ENCODE results near the gene GPR39. TPM values are rescaled to one million over a fixed set of nuclear protein-coding genes. Genes with fewer than 3 reads are reported as not detected.
A peak's percentile ranks its signal among the peaks of the same experiment; 100 is the strongest.

Gene GPR39
- total RNA-seq, 1 experiment from 2014 or later: 34.8 TPM

DNA sequence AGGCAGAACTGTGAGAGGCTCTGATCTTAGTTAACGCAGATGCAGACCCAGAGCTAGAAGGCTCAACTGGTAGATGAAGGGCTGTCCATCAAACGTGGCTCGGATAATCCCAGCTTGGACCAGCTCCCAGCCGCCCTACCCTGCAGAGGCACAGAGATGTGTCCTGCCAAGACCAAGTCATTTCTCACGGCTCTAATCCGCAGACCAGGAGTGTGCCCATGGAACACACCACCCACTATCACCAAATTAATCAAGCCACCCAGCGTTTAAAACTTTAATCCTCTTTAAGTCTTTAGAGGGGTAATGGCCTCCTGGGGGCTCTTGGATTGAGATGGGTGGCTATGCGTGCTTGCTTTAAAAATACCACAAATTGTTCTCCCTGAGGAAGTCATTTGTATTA lies 235.9 kb downstream of the GPR39 start:
- H3K4me1 ChIP-seq (ENCODE audit: insufficient read depth, low read length): peaks cover 5% of the 10 kb centered on the region; the same call in 1 of the 2 replicates
- H3F3A ChIP-seq (ENCODE audit: low read length, unreplicated experiment): no peaks in the 10 kb centered on the region
- no peaks in the 10 kb centered on the region for H3K9me2 ChIP-seq (replicated peaks; ENCODE audit: low read length)
- TF ChIP-seq, protein P1, sequence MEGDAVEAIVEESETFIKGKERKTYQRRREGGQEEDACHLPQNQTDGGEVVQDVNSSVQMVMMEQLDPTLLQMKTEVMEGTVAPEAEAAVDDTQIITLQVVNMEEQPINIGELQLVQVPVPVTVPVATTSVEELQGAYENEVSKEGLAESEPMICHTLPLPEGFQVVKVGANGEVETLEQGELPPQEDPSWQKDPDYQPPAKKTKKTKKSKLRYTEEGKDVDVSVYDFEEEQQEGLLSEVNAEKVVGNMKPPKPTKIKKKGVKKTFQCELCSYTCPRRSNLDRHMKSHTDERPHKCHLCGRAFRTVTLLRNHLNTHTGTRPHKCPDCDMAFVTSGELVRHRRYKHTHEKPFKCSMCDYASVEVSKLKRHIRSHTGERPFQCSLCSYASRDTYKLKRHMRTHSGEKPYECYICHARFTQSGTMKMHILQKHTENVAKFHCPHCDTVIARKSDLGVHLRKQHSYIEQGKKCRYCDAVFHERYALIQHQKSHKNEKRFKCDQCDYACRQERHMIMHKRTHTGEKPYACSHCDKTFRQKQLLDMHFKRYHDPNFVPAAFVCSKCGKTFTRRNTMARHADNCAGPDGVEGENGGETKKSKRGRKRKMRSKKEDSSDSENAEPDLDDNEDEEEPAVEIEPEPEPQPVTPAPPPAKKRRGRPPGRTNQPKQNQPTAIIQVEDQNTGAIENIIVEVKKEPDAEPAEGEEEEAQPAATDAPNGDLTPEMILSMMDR (conservative IDR thresholded peaks at IDR 0.05; ENCODE audit: low read depth, low read length): no peak
- no peak for TF ChIP-seq EZH2 (IDR thresholded peaks at IDR 0.05; ENCODE audit: low read length, unreplicated experiment)
- no peak for TF ChIP-seq EZH2phosphoT487 (IDR thresholded peaks at IDR 0.05; ENCODE audit: borderline replicate concordance, low read length)
- no TSS peak for BruUV-seq (replicated peaks)
- CTCF ChIA-PET: no interaction called here
- H3K4me2 ChIP-seq (ENCODE audit: low read length): no peak overlapping the region
- H2AFZ ChIP-seq (ENCODE audit: low read length): no peak overlapping the region
- H3K27ac ChIP-seq (ENCODE audit: low read length): no peak overlapping the region
- H3K27me3 ChIP-seq (ENCODE audit: low read length): no peaks in the 10 kb centered on the region
- H4K20me1 ChIP-seq (ENCODE audit: low read length): no peaks in the 10 kb centered on the region
- DNase-seq: no peak
- no peaks in the 10 kb centered on the region for H3K36me3 ChIP-seq (ENCODE audit: low read depth, low read length)
- H3K4me3 ChIP-seq (ENCODE audit: low read length): no peak overlapping the region
- intact Hi-C loops (cut with micrococcal nuclease): loop anchor here (5.0 kb wide), 1 partner anchor 385 kb away; no protein-coding TSS in a partner anchor
- H3K9ac ChIP-seq (ENCODE audit: low read length): no peak overlapping the region
- no peak for ATAC-seq
- POLR2A ChIA-PET (ENCODE audit: unreplicated experiment): no interaction called here
- H3K79me2 ChIP-seq (ENCODE audit: low read length): no peaks in the 10 kb centered on the region
- no peaks in the 10 kb centered on the region for H3K9me3 ChIP-seq (ENCODE audit: low read length)

DNA sequence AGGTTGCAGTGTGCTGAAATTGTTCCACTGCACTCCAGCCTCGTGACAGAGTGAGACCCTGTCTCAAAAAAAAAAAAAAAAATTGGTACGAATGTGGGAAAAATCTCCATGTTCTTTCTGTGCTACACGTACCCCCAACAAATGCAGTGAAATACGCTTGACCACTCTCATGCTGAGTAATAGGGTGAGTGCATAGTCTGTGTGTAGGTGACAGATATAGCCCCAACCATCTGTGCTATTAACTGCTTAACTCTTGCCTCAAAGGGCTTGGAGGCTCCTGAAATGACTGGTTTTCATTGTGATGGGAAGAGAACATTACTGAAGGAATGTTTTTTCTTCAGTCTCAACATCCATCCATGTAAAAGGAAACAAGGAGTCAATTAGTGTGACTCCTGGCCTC lies 237.7 kb downstream of the GPR39 start:
- no TSS peak for BruUV-seq (replicated peaks)
- DNase-seq: no peak
- TF ChIP-seq EZH2 (IDR thresholded peaks at IDR 0.05; ENCODE audit: low read length, unreplicated experiment): no peak
- no peak for TF ChIP-seq EZH2phosphoT487 (IDR thresholded peaks at IDR 0.05; ENCODE audit: borderline replicate concordance, low read length)
- TF ChIP-seq, protein P1 (conservative IDR thresholded peaks at IDR 0.05; ENCODE audit: low read depth, low read length): no peak
- CTCF ChIA-PET: no interaction called here
- Histone ChIP-seq H3K4me2 (ENCODE audit: low read length) (no peak overlapping the region), H3K36me3 (ENCODE audit: low read depth, low read length) (no peaks in the 10 kb centered on the region), H3K9me2 (replicated peaks; ENCODE audit: low read length) (no peaks in the 10 kb centered on the region), H3F3A (ENCODE audit: low read length, unreplicated experiment) (no peaks in the 10 kb centered on the region), H4K20me1 (ENCODE audit: low read length) (no peaks in the 10 kb centered on the region), H3K79me2 (ENCODE audit: low read length) (no peaks in the 10 kb centered on the region), H3K27ac (ENCODE audit: low read length) (no peak overlapping the region), H3K9ac (ENCODE audit: low read length) (no peak overlapping the region), H3K4me1 (ENCODE audit: insufficient read depth, low read length) (peaks cover 5% of the 10 kb centered on the region; the same call in 1 of the 2 replicates), H3K9me3 (ENCODE audit: low read length) (no peaks in the 10 kb centered on the region), H2AFZ (ENCODE audit: low read length) (no peak overlapping the region), H3K4me3 (ENCODE audit: low read length) (no peak overlapping the region), H3K27me3 (ENCODE audit: low read length) (no peaks in the 10 kb centered on the region)
- POLR2A ChIA-PET (ENCODE audit: unreplicated experiment): no interaction called here
- intact Hi-C loops (cut with micrococcal nuclease): loop anchor here (5.0 kb wide), 1 partner anchor 387 kb away; no protein-coding TSS in a partner anchor
- ATAC-seq: no peak

DNA sequence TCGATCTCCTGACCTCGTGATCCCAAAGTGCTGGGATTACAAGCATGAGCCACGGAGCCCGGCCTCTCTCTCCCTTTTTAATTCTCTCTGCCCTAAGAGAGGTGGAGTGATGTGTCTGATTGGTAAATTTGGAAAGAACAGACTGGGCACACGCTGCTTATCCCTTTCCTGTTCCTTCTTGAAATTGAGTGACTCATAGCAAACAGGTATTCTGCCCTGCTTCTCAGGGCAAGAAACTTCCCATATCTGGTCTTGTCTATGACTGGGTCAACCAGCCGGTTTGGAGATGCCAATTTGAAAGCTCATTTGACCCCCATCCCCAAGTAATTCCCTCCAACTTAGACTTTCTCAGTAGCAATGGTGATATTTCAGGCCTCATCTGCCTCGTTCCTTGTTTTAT lies 238.4 kb downstream of the GPR39 start:
- ChIA-PET POLR2A (ENCODE audit: unreplicated experiment) (no interaction called here), CTCF (no interaction called here)
- peaks cover 5% of the 10 kb centered on the region; the same call in 1 of the 2 replicates for H3K4me1 ChIP-seq (ENCODE audit: insufficient read depth, low read length)
- H2AFZ ChIP-seq (ENCODE audit: low read length): no peak overlapping the region
- H4K20me1 ChIP-seq (ENCODE audit: low read length): no peaks in the 10 kb centered on the region
- DNase-seq (peak; percentile 67), ATAC-seq (peak; percentile 35; the same call in 1 of the 2 replicates)
- no peak overlapping the region for H3K4me3 ChIP-seq (ENCODE audit: low read length)
- intact Hi-C loops (cut with micrococcal nuclease): loop anchor here (5.0 kb wide), 1 partner anchor 388 kb away; no protein-coding TSS in a partner anchor
- no peak overlapping the region for H3K27ac ChIP-seq (ENCODE audit: low read length)
- H3K9me2 ChIP-seq (replicated peaks; ENCODE audit: low read length): no peaks in the 10 kb centered on the region
- H3K79me2 ChIP-seq (ENCODE audit: low read length): no peaks in the 10 kb centered on the region
- no peak overlapping the region for H3K4me2 ChIP-seq (ENCODE audit: low read length)
- no peaks in the 10 kb centered on the region for H3K9me3 ChIP-seq (ENCODE audit: low read length)
- H3K9ac ChIP-seq (ENCODE audit: low read length): no peak overlapping the region
- BruUV-seq (replicated peaks): no TSS peak
- H3F3A ChIP-seq (ENCODE audit: low read length, unreplicated experiment): no peaks in the 10 kb centered on the region
- H3K27me3 ChIP-seq (ENCODE audit: low read length): no peaks in the 10 kb centered on the region
- TF ChIP-seq, protein P1 (conservative IDR thresholded peaks at IDR 0.05; ENCODE audit: low read depth, low read length): no peak
- TF ChIP-seq EZH2phosphoT487 (IDR thresholded peaks at IDR 0.05; ENCODE audit: borderline replicate concordance, low read length) (no peak), EZH2 (IDR thresholded peaks at IDR 0.05; ENCODE audit: low read length, unreplicated experiment) (no peak)
- H3K36me3 ChIP-seq (ENCODE audit: low read depth, low read length): no peaks in the 10 kb centered on the region

All from PC-3 (cell line).